Stomach smooth muscle (tissue), 2 donors: ENCODE results near the gene GHITM.
"Not testable (repeated sequence)": the region's sequence is repeated elsewhere in the genome, so short reads cannot be mapped to it uniquely, and the experiment has no call there.

Experiments
- H3K27ac ChIP-seq: one replicate; pipeline ENCODE4 v1.7.0; 2013; ENCODE audit warnings: mild to moderate bottlenecking, low read length, inconsistent platforms
- H3K27me3 ChIP-seq, 2 donors: one replicate each; pipeline ENCODE4 v1.7.0; 2013; ENCODE audit warnings: low read length in 2 of 2; ENCODE audit not compliant: insufficient read depth in 2 of 2, control insufficient read depth in 1 of 2
- H3K36me3 ChIP-seq, 2 donors: one replicate each; pipeline ENCODE4 v1.7.0; 2013; ENCODE audit warnings: low read length in 2 of 2; ENCODE audit not compliant: control insufficient read depth in 2 of 2, insufficient read depth in 2 of 2
- H3K4me1 ChIP-seq: one replicate; pipeline ENCODE4 v1.7.0; 2013; ENCODE audit warnings: low read length; ENCODE audit not compliant: control insufficient read depth, insufficient read depth
- H3K4me3 ChIP-seq, 2 donors: one replicate each; pipeline ENCODE4 v1.7.0; 2013; ENCODE audit warnings: low read length in 2 of 2
- H3K9ac ChIP-seq, 2 donors: one replicate each; pipeline ENCODE4 v1.7.0; 2013; ENCODE audit warnings: low read length in 2 of 2, mild to moderate bottlenecking in 1 of 2
- H3K9me3 ChIP-seq, 2 donors: one replicate each; pipeline ENCODE4 v1.7.0; 2013; ENCODE audit warnings: low read length in 2 of 2; ENCODE audit not compliant: control insufficient read depth in 2 of 2
- donor health status: healthy.
- donor health status: Pancreatic carcinoma.

GHITM gene

GRCh38 chr10:84164442-84164841 lies 25.1 kb downstream of the GHITM start:
- peaks cover 2 to 8% of the 10 kb centered on the region in 2 donors for H3K27me3 ChIP-seq
- no peak overlapping the region for H3K27ac ChIP-seq
- peaks cover under 1% of the 10 kb centered on the region for H3K4me1 ChIP-seq
- H3K9ac ChIP-seq = no peak overlapping the region
- H3K9me3 ChIP-seq = no peaks in the 10 kb centered on the region
- no peaks in the 10 kb centered on the region for H3K36me3 ChIP-seq
- H3K4me3 ChIP-seq = no peak overlapping the region

DNA sequence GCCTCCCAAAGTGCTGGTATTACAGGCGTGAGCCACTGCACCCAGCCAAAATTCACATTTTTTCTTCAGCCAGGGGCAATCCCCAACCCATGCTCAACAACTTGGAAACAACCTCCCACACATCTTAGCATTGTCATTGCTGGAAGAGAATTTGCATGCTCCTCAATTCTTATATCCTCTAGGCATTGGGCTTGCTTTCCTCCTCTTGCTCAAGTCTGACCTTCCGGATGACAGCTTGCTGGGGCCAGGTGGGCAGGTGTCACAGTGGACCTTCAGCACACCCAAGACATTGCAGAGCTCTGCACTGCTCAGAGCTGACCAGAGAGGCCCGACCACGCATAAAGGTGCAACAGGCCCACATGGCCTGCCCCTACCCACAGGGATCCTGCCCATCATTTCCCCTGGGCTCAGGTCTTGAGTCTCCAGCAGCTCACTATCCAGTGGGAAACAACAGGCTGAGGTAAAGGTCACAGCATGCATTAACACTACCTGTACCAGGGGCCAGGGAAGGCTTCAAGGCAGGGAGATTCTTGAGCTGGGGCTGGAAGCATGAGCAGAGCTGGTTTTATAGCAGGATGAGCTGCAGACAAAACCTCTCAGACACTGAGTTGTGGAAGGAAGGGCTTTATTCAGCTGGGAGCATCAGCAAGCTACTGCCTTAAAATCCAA lies 27.4 kb downstream of the GHITM start:
- Histone ChIP-seq H3K27me3 (peaks cover 2 to 8% of the 10 kb centered on the region in 2 donors), H3K27ac (no peak overlapping the region), H3K4me1 (no peaks in the 10 kb centered on the region), H3K4me3 (no peak overlapping the region), H3K9me3 (no peaks in the 10 kb centered on the region), H3K9ac (no peak overlapping the region), H3K36me3 (no peaks in the 10 kb centered on the region)

- not testable (repeated sequence) for H3K9ac ChIP-seq, H3K36me3 ChIP-seq, H3K4me1 ChIP-seq, H3K4me3 ChIP-seq, H3K27me3 ChIP-seq, H3K9me3 ChIP-seq, H3K27ac ChIP-seq
Measured at GRCh38 chr10:84167289-84167653, 28.0 kb downstream of the GHITM start.

DNA sequence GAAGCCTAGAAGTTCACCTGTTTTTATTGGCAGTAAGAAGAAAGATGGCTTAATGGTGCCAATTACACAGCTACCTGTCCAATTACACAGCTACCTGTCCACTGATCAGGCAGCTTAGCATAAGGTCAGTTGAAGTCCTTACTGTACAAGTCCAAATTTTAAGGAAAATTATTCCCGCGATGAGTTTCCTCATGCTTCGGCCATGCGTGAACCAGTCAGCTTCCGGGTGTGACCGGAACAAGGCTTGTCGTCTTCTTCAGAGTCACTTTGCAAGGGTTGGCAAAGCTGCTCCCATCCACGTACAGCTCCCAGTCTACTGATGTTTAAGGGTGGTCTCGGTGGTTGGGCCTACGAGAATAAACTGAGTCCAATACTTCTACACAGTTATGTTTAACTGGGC lies 29.1 kb downstream of the GHITM start:
- not testable (repeated sequence) for H3K9me3 ChIP-seq

GRCh38 chr10:84171237-84171636 lies 31.9 kb downstream of the GHITM start:
- not testable (repeated sequence) for H3K4me3 ChIP-seq, H3K9me3 ChIP-seq

More for the DNA sequence above, 29.1 kb downstream of the GHITM start:
- not testable (repeated sequence) for H3K4me3 ChIP-seq, H3K36me3 ChIP-seq, H3K9ac ChIP-seq, H3K27ac ChIP-seq, H3K4me1 ChIP-seq, H3K27me3 ChIP-seq

DNA sequence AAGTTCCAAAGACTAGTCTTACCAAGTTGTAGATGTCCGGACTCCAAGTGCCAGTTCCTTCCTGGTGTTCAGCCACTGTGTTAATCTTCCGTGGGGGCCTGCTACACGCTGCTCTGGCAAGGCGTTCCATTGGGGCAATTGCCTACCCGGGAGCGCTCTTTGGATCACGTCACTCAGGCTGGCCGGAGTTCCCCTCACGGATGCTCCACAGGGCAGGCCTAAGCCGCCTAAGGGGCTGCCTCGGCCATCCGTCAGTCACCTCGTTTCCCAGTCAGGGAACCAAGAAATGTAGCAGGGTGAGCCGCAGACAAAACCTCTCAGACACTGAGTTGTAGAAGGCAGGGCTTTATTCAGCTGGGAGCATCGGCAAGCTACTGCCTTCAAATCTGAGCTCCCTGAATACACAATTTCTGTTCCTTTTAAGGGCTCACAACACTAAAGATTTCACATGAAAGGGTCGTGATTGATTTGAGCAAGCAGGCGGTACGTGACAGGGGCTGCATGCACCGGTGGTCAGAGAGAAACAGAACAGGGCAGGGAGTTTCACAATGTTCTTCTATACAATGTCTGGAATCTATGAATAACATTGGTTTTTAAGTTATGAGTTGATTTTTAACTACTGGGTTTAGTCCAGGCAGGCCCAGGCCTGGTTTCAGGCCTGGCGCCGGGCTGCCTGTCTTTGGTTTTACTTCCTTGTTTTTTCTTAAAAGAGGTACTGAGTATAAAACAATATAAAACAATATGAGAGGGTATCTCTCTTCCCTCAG lies 32.6 kb downstream of the GHITM start:
- H3K27me3 ChIP-seq, H3K36me3 ChIP-seq, H3K9me3 ChIP-seq, H3K4me1 ChIP-seq, H3K27ac ChIP-seq, H3K4me3 ChIP-seq, H3K9ac ChIP-seq: not testable (repeated sequence)

More at GRCh38 chr10:84171237-84171636, 31.9 kb downstream of the GHITM start:
- not testable (repeated sequence) for H3K27me3 ChIP-seq, H3K9ac ChIP-seq, H3K36me3 ChIP-seq, H3K27ac ChIP-seq, H3K4me1 ChIP-seq

- Histone ChIP-seq H3K9me3 (no peaks in the 10 kb centered on the region), H3K36me3 (no peaks in the 10 kb centered on the region), H3K27ac (no peak overlapping the region), H3K27me3 (no peaks in the 10 kb centered on the region), H3K4me3 (no peak overlapping the region), H3K9ac (no peak overlapping the region), H3K4me1 (no peaks in the 10 kb centered on the region)
Measured at GRCh38 chr10:84172467-84173356, 33.4 kb downstream of the GHITM start.

- Histone ChIP-seq H3K9me3 (no peaks in the 10 kb centered on the region), H3K27ac (no peak within 1 kb of the TSS), H3K27me3 (no peaks in the 10 kb centered on the region), H3K9ac (no peak within 1 kb of the TSS), H3K4me3 (no peak within 1 kb of the TSS), H3K36me3 (no peaks in the 10 kb centered on the region), H3K4me1 (no peaks in the 10 kb centered on the region)
Measured at GRCh38 chr10:84173501-84173929, 34.2 kb downstream of the GHITM start, which contains the start of gene GPR15LG. Gene GPR15LG, plus strand, starts transcription at chr10:84173801. Its CDS starts 51 bp downstream, at chr10:84173852.

- H3K36me3 ChIP-seq = no peaks in the 10 kb centered on the region
- no peak overlapping the region for H3K9ac ChIP-seq
- no peaks in the 10 kb centered on the region for H3K4me1 ChIP-seq
- no peaks in the 10 kb centered on the region for H3K9me3 ChIP-seq
- no peaks in the 10 kb centered on the region for H3K27me3 ChIP-seq
- no peak overlapping the region for H3K27ac ChIP-seq
- H3K4me3 ChIP-seq = no peak overlapping the region
Measured at GRCh38 chr10:84175436-84175835, 36.1 kb downstream of the GHITM start.

DNA sequence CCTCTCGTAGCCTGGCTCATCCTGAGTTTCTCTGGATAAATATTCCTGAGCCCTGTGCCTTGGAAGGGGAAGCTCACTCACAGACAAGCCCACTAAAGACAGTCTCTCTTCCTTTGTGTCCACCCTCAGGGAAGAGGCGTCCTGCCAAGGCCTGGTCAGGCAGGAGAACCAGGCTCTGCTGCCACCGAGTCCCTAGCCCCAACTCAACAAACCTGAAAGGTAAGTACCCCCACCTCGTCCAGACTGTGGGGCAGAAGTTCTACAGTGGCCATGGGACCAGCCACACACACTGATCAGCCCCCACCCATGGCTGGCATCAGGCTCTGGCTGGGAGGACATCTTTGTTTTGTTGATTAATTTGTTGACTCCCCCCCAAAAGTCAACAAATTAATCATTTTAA lies 37.0 kb downstream of the GHITM start:
- Histone ChIP-seq H3K9me3 (no peaks in the 10 kb centered on the region), H3K36me3 (no peaks in the 10 kb centered on the region), H3K27me3 (no peaks in the 10 kb centered on the region), H3K4me1 (no peaks in the 10 kb centered on the region), H3K9ac (no peak overlapping the region), H3K4me3 (no peak overlapping the region), H3K27ac (no peak overlapping the region)
